Peyer's patch (tissue), 4 donors: ENCODE results near the gene TMEM218. TPM values are rescaled to one million over a fixed set of nuclear protein-coding genes. Genes with fewer than 3 reads are reported as not detected.
A peak's percentile ranks its signal among the peaks of the same experiment; 100 is the strongest.

Experiments
- DNase-seq, 3 donors: peaks; one replicate each; pipeline ENCODE4 v3.0.0-alpha.2; 2017 to 2019
- H3K27ac ChIP-seq, 4 donors: fragments of 200-600 bp; sonication (generic); one replicate each; pipeline ENCODE4 v1.5.1; 2016 to 2019
- H3K27me3 ChIP-seq, 2 donors: fragments of 200-600 bp; sonication (generic); one replicate each; pipeline ENCODE4 v1.5.1; 2019
- H3K36me3 ChIP-seq, 3 donors: fragments of 200-600 bp; sonication (generic); one replicate each; pipeline ENCODE4 v1.5.1; 2016 to 2019
- H3K4me1 ChIP-seq, 4 donors: fragments of 200-600 bp; sonication (generic); one replicate each; pipeline ENCODE4 v1.5.1; 2016 to 2019
- H3K4me3 ChIP-seq, 4 donors: fragments of 200-600 bp; sonication (generic); 1 replicate in 3 of 4; 2 replicates in 1 of 4; pipeline ENCODE4 v1.5.1; 2016 to 2019; ENCODE audit warnings: mild to moderate bottlenecking in 1 of 4
- H3K9me3 ChIP-seq, 4 donors: fragments of 200-600 bp; sonication (generic); one replicate each; pipeline ENCODE4 v1.5.1; 2016 to 2019; ENCODE audit warnings: mild to moderate bottlenecking in 1 of 4
- CTCF ChIP-seq, 6 experiments: fragments of 450-650 bp in 4 of 6; fragments of 200-600 bp in 2 of 6; sonication (generic) in 1 of 6; IDR thresholded peaks; one replicate each; pipeline ENCODE4 v1.5.1; 2017 to 2019; ENCODE audit warnings: antibody characterized with exemption in 6 of 6, mild to moderate bottlenecking in 3 of 6, moderate library complexity in 1 of 6
- POLR2A ChIP-seq, 2 donors: fragments of 450-650 bp; IDR thresholded peaks; one replicate each; pipeline ENCODE4 v1.5.1; 2017; ENCODE audit warnings: antibody characterized with exemption in 2 of 2, mild to moderate bottlenecking in 2 of 2, moderate library complexity in 2 of 2
- total RNA-seq, 4 donors: library from RNA; depleted of rRNA; stranded (reverse); fragments of >200 nt; gene quantifications; one replicate each; pipeline ENCODE4 v1.1.0, GENCODE V29; 2016

TMEM218 gene
- total RNA-seq, 4 donors from 2014 or later = 11.4 to 19.2 (median 15.4) TPM

GRCh38 chr11:125088123-125088522 is 23.3 kb downstream of the TMEM218 start:
- Histone ChIP-seq H3K27ac (no peak overlapping the region), H3K9me3 (no peaks in the 10 kb centered on the region), H3K4me1 (no peaks in the 10 kb centered on the region), H3K36me3 (no peaks in the 10 kb centered on the region), H3K4me3 (no peak overlapping the region), H3K27me3 (no peaks in the 10 kb centered on the region)
- TF ChIP-seq POLR2A (IDR thresholded peaks at IDR 0.05) = no peak
- no peak for TF ChIP-seq CTCF (IDR thresholded peaks at IDR 0.05)
- DNase-seq = no peak

GRCh38 chr11:125086633-125087296 is 24.7 kb downstream of the TMEM218 start:
- H3K27ac ChIP-seq = no peak overlapping the region
- no peak for DNase-seq
- H3K27me3 ChIP-seq = no peaks in the 10 kb centered on the region
- H3K4me3 ChIP-seq = no peak overlapping the region
- H3K9me3 ChIP-seq = no peaks in the 10 kb centered on the region
- H3K36me3 ChIP-seq = no peaks in the 10 kb centered on the region
- TF ChIP-seq CTCF (IDR thresholded peaks at IDR 0.05) (no peak), POLR2A (IDR thresholded peaks at IDR 0.05) (no peak)
- H3K4me1 ChIP-seq = no peaks in the 10 kb centered on the region

- no peaks in the 10 kb centered on the region for H3K36me3 ChIP-seq
- no peak overlapping the region for H3K27ac ChIP-seq
- no peaks in the 10 kb centered on the region for H3K4me1 ChIP-seq
- H3K9me3 ChIP-seq = no peaks in the 10 kb centered on the region
- H3K27me3 ChIP-seq = no peaks in the 10 kb centered on the region
- TF ChIP-seq POLR2A (IDR thresholded peaks at IDR 0.05) (no peak), CTCF (IDR thresholded peaks at IDR 0.05) (no peak)
- peak in 1 of 3 donors; percentile 45 for DNase-seq
- H3K4me3 ChIP-seq = no peak overlapping the region
Measured at GRCh38 chr11:125085301-125086081, 25.9 kb downstream of the TMEM218 start.

GRCh38 chr11:125084761-125085231 is 26.6 kb downstream of the TMEM218 start:
- TF ChIP-seq CTCF (IDR thresholded peaks at IDR 0.05) (no peak), POLR2A (IDR thresholded peaks at IDR 0.05) (no peak)
- H3K27ac ChIP-seq = no peak overlapping the region
- H3K9me3 ChIP-seq = no peaks in the 10 kb centered on the region
- no peaks in the 10 kb centered on the region for H3K27me3 ChIP-seq
- H3K4me1 ChIP-seq = no peaks in the 10 kb centered on the region
- peak in 1 of 3 donors; percentile 34 for DNase-seq
- H3K36me3 ChIP-seq = no peaks in the 10 kb centered on the region
- no peak overlapping the region for H3K4me3 ChIP-seq

GRCh38 chr11:125084057-125084416 is 27.4 kb downstream of the TMEM218 start:
- Histone ChIP-seq H3K27me3 (no peaks in the 10 kb centered on the region), H3K4me1 (no peaks in the 10 kb centered on the region), H3K9me3 (no peaks in the 10 kb centered on the region), H3K27ac (no peak overlapping the region), H3K36me3 (no peaks in the 10 kb centered on the region), H3K4me3 (no peak overlapping the region)
- DNase-seq = no peak
- TF ChIP-seq CTCF (IDR thresholded peaks at IDR 0.05) (no peak), POLR2A (IDR thresholded peaks at IDR 0.05) (no peak)
